ENCODE measurements around the gene RNF14.
"Not testable (repeated sequence)": the region's sequence is repeated elsewhere in the genome, so short reads cannot be mapped to it uniquely, and the experiment has no call there.

The RNF14 gene

GRCh38 chr5:141968914-141969608, at the start of gene RNF14:
Gene RNF14 (plus strand): TSS chr5:141969105. CDS start chr5:141973589, 4,484 bp downstream.
- Histone ChIP-seq H3K27me3 (ENCODE audit: insufficient read depth, low read length) (no peaks in the 10 kb centered on the region), H3K27ac (ENCODE audit: low read depth, low read length, poor library complexity, severe bottlenecking) (peak within 1 kb of the TSS; percentile 85), H3K4me2 (ENCODE audit: low read length) (peak within 1 kb of the TSS; percentile 89), H3K9me3 (ENCODE audit: low read length) (no peaks in the 10 kb centered on the region), H2AFZ (ENCODE audit: low read length) (peak within 1 kb of the TSS; percentile 72), H3K4me1 (ENCODE audit: insufficient read depth, low read length, severe bottlenecking) (peaks cover 34% of the 10 kb centered on the region), H3F3A (ENCODE audit: insufficient read depth, low read length) (no peaks in the 10 kb centered on the region), H3K4me3 (ENCODE audit: low read depth, low read length, poor library complexity, severe bottlenecking) (peak within 1 kb of the TSS; percentile 75), H3K9me2 (ENCODE audit: low read depth, low read length) (no peaks in the 10 kb centered on the region), H3K79me2 (ENCODE audit: insufficient read depth, low read length) (peaks cover 8% of the 10 kb centered on the region), H3K9ac (ENCODE audit: low read length) (peak within 1 kb of the TSS; percentile 88), H4K20me1 (ENCODE audit: insufficient read depth, low read length) (no peaks in the 10 kb centered on the region), H3K36me3 (ENCODE audit: insufficient read depth, low read length) (peaks cover 19% of the 10 kb centered on the region)
- TF ChIP-seq EZH2 (IDR thresholded peaks at IDR 0.05; ENCODE audit: borderline replicate concordance, low read length) (no peak), CTCF (IDR thresholded peaks at IDR 0.05; ENCODE audit: low read length) (peak; percentile 80)

- Histone ChIP-seq H3K4me2 (ENCODE audit: low read length) (no peak overlapping the region), H3K9ac (ENCODE audit: low read length) (no peak overlapping the region), H2AFZ (ENCODE audit: low read length) (no peak overlapping the region)
Observed at GRCh38 chr5:141919218-141920119, 49.4 kb upstream of the RNF14 start.

GRCh38 chr5:141920771-141921170, 48.1 kb upstream of the RNF14 start:
- Histone ChIP-seq H3K79me2 (ENCODE audit: insufficient read depth, low read length) (no peaks in the 10 kb centered on the region), H3K9me2 (ENCODE audit: low read depth, low read length) (no peaks in the 10 kb centered on the region), H3F3A (ENCODE audit: insufficient read depth, low read length) (no peaks in the 10 kb centered on the region), H3K27ac (ENCODE audit: low read depth, low read length, poor library complexity, severe bottlenecking) (no peak overlapping the region), H3K9ac (ENCODE audit: low read length) (no peak overlapping the region), H3K9me3 (ENCODE audit: low read length) (no peaks in the 10 kb centered on the region), H3K4me1 (ENCODE audit: insufficient read depth, low read length, severe bottlenecking) (peaks cover 25% of the 10 kb centered on the region), H4K20me1 (ENCODE audit: insufficient read depth, low read length) (no peaks in the 10 kb centered on the region), H3K36me3 (ENCODE audit: insufficient read depth, low read length) (peaks cover 4% of the 10 kb centered on the region), H3K4me3 (ENCODE audit: low read depth, low read length, poor library complexity, severe bottlenecking) (no peak overlapping the region), H3K4me2 (ENCODE audit: low read length) (no peak overlapping the region), H2AFZ (ENCODE audit: low read length) (no peak overlapping the region), H3K27me3 (ENCODE audit: insufficient read depth, low read length) (no peaks in the 10 kb centered on the region)
- TF ChIP-seq EZH2 (IDR thresholded peaks at IDR 0.05; ENCODE audit: borderline replicate concordance, low read length) (no peak), CTCF (IDR thresholded peaks at IDR 0.05; ENCODE audit: low read length) (no peak)

More at GRCh38 chr5:141919218-141920119, 49.4 kb upstream of the RNF14 start:
- Histone ChIP-seq H3K79me2 (ENCODE audit: insufficient read depth, low read length) (no peaks in the 10 kb centered on the region), H3K4me3 (ENCODE audit: low read depth, low read length, poor library complexity, severe bottlenecking) (no peak overlapping the region), H3K9me3 (ENCODE audit: low read length) (no peaks in the 10 kb centered on the region), H3K9me2 (ENCODE audit: low read depth, low read length) (no peaks in the 10 kb centered on the region), H3F3A (ENCODE audit: insufficient read depth, low read length) (no peaks in the 10 kb centered on the region), H3K36me3 (ENCODE audit: insufficient read depth, low read length) (no peaks in the 10 kb centered on the region), H3K4me1 (ENCODE audit: insufficient read depth, low read length, severe bottlenecking) (peaks cover 23% of the 10 kb centered on the region), H4K20me1 (ENCODE audit: insufficient read depth, low read length) (no peaks in the 10 kb centered on the region), H3K27me3 (ENCODE audit: insufficient read depth, low read length) (no peaks in the 10 kb centered on the region), H3K27ac (ENCODE audit: low read depth, low read length, poor library complexity, severe bottlenecking) (no peak overlapping the region)
- TF ChIP-seq CTCF (IDR thresholded peaks at IDR 0.05; ENCODE audit: low read length) (no peak), EZH2 (IDR thresholded peaks at IDR 0.05; ENCODE audit: borderline replicate concordance, low read length) (no peak)

GRCh38 chr5:141922827-141923447, 46.0 kb upstream of the RNF14 start:
- H3K9me2 ChIP-seq (ENCODE audit: low read depth, low read length); H2AFZ ChIP-seq (ENCODE audit: low read length); H3K79me2 ChIP-seq (ENCODE audit: insufficient read depth, low read length); H3F3A ChIP-seq (ENCODE audit: insufficient read depth, low read length); H3K9me3 ChIP-seq (ENCODE audit: low read length); H4K20me1 ChIP-seq (ENCODE audit: insufficient read depth, low read length); H3K27me3 ChIP-seq (ENCODE audit: insufficient read depth, low read length): not testable (repeated sequence)
- H3K4me1 ChIP-seq (ENCODE audit: insufficient read depth, low read length, severe bottlenecking) = peaks cover 18% of the 10 kb centered on the region
- peaks cover 22% of the 10 kb centered on the region for H3K36me3 ChIP-seq (ENCODE audit: insufficient read depth, low read length)
- peak overlapping the region; percentile 94 for H3K4me3 ChIP-seq (ENCODE audit: low read depth, low read length, poor library complexity, severe bottlenecking)
- peak overlapping the region; percentile 96 for H3K9ac ChIP-seq (ENCODE audit: low read length)
- H3K4me2 ChIP-seq (ENCODE audit: low read length) = peak overlapping the region; percentile 95
- H3K27ac ChIP-seq (ENCODE audit: low read depth, low read length, poor library complexity, severe bottlenecking) = peak overlapping the region; percentile 74

Measured in OCI-LY1 (cell line).